GM19238 (cell line): ENCODE data around the gene AGBL4.
"Not testable (repeated sequence)": the region's sequence is repeated elsewhere in the genome, so short reads cannot be mapped to it uniquely, and the experiment has no call there.

Source experiments
- DNase-seq: peaks from one replicate; pipeline ENCODE4 v3.0.0; 2011; ENCODE audit warnings: low spot score; ENCODE audit not compliant: insufficient read length

Gene AGBL4

DNA sequence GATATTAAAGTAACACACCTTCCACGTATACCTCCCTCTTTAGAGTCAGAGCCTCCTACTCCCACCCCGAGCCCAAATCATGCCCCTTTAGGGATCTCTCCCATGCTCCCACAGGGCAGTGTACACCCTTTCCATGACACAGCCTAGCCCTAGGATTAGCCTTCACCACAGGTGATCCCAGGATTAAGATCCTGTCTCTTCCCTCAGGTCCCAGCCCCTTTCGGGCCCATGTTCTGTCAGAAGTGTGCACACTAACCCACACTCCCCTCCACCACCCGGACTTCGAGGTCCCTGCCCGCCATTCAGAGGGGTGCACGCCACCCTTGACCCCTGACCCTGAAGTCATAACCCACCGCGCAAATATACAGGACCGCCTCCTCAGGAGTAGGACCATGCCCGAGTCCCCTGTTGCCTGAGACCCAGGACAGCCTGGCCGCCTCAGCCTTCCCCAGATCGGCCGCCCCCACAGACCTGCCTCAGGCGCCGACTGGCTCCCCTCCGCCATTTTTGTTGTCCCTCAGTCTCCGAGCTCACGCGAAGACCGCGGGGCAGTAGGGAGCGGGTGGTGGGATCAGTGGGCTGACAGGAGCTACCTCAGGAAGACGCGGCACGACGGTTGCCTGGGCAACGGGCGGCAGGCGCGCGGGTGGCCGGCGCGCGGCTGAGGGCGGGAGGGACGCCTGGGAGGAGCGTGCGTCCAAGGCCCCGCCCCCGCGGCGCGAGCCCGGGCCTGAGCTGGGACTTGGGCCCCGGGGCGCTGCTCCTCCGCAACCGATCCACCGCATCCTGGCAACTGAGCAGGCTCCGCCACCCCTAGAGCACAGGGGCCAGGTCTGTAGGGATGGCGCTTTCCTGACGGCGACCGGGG is at the start of gene AGBL4:
AGBL4 (minus strand) TSS at position 663 of the 868 bp plus-strand sequence.
- DNase-seq: no peak

DNA sequence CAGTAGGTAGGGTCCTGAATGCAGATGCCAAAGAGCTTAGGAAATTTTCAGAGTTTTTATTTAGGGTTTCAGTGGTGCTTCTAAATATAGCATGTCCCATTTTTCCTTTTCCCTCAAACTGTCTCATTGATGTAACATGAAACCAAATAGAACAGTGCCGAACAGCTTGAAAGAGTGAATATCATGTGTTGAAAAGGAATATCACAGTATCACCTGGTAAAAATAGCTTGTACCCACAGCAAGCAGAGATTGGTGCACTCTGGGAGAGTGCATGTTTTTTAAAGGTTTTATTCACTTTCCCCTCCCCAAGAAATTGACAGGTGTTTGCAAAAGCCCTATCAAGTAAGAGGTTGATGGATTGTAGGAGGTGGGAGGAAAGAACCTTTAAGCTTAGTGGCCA is 43.1 kb upstream of the AGBL4 start:
- no peak for DNase-seq

DNA sequence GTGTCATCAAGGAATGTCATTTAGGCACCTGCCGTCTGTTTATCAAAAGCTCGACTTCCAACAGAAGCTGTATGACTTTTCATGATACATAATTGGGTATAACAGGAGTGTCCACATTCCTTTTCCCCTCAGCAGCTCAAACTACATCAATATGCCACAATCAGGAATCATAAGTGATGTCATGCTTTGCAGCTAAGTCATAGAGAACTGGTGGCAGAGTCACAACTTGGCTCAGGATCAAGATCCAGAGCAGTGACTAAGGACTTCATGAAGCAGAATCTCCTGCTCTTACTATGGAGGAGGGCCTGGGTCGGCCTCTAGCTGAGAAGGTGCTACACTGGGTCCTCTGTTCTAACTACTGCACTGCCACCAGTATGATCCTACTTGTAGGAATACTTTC is 36.5 kb upstream of the AGBL4 start:
- DNase-seq: no peak

DNA sequence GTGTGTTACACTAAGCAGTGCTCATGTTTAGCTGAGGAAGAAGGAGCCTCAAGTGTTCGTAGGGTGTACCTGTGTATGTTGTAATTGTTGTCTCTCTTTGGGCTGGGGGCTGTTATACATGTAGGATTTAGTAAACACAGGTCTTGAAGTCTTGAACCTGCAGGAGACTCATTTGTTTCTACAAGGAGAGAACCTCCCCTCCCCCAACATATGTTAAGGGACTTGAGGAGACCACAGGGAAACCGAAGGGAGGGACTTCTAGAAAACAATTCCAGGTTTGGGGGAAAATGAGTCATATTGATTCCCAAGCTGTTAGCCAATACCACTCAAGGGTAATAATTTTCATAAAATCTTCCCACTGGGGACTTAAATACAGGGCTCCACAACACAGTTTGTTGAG is 25.0 kb upstream of the AGBL4 start:
- DNase-seq: no peak

DNA sequence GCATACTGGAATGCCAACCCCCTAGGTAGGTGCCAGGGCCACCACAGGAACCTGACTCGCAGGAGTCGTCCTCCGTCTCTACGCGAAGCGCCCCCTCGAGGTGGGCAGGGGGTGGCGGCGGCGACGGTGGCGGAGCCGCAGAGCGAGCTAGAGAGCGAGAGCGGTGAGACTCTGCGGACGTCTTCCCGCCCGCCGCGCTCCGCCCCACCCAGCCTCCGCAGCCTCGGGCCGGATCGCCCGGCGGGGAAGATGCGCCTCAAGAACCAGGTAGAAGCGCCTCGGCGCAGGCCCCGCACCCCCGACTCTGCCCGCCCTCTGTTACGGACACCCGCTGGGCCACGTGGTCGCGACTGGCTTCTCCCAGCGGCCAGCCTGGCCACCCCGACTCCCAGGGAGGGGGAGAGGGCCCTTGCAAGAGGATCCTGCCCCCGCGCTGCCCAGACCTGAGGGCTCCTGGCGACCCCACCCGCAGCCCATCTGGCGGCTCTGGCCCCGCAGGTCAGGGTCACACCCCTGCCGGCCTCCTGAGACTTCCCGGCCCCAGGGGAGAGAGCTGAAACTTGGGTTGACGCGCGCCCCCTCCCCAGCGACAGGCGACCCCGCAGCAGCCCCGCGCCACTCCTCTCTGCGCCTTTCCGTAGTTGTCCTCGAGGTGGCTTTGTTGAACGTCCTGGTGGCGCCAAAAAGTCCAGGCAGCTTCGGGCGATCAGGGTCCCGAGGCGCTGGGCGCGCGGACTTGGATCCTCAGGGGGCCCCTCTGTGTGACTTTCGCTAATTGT is 24.4 kb upstream of the AGBL4 start:
- no peak for DNase-seq

DNA sequence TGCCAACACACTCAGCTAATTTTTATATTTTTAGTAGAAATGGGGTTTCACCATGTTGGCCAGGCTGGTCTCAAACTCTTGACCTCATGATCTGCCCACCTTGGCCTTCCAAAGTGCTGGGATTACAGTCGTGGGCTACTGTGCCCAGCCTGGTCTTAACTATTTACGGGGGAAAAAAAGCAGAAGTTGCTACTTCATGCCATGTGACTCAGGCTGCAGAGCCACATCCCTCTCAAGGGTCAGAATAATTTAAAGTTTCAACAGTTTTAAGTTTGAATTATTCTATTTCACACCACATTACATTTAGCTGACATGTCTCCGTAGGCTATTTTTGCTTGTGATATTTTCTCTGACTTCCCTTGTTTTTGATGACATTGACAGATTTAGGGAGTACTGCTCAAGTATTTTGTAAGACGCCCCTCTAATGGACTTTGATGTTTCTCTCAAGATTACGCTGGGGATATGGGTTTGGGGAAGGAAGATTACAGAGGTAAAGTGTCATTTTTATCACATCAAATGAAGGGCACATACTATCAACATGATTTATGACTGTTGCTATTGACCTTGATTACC is 14.6 kb upstream of the AGBL4 start:
- DNase-seq: no peak

DNA sequence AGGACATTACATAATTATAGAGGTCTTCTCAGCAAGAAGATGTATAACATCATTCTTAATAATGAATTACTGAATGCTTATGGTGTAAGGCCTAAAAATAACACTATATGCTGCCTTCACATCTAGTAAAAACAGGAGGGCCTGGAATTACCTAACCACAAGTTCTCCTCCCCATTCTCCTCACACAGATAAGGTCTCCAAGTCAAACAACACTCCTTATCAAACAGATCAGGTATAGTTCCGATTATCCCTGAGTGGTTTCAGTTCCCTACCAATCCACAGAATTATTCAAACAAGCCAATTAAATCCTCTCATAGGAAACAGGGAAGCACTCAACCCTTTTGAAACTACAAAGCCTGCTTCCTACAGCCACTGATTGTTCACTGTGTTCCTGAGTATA is 4.0 kb upstream of the AGBL4 start:
- no peak for DNase-seq

DNA sequence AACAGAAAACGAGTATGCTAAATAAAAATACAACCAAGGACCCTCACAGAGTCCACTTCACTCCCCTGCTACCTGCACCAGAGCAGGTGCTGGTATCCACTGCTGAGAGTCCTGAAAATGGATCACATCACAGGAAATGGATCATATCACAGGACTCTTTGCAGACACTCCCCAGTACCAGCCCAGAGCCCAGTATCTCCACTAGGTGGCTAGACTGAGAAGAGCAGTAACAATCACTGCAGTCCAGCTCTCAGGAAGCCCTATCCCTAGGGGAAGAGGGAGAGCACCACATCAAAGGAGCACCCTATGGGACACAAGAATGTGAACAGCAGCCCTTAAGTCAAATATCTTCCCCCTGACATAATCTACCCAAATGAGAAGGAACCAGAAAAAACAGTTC is 28.0 kb downstream of the AGBL4 start:
- DNase-seq: no peak

DNA sequence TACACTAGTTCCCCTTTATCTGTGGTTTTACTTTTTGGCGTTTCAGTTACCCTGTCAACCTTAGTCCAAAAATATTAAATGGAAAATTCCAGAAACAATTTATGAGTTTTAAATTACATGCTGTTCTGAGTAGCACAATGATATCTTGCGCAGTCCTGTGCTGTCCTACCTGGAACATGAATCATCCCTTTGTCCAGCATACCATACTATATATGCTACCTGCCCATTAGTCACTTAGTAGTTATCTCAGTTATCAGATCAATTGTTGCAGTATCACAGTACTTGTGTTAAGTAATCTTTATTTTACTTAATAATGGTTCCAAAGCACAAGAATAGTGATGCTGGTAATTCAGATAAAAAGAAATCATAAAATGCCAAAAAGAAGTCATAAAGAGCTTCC is 52.7 kb downstream of the AGBL4 start:
- DNase-seq: no peak

DNA sequence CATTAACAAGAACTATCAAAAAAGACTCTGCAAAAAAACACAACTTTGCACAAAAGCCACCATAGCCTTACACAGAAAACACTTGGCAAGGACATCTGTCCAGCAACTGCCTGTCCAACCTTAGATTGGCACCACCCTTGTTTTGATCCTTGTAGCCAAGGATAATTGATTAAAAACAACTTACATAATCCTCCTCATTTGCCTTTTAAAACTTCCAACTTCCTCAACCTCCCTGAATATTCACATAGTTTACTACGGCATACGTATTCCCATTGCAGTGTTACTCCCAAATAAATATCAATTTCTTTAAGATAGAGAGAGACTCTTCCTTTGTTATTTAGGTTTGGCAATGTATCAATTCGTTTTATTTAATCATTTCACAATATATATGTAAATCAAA is 72.4 kb downstream of the AGBL4 start:
- no peak for DNase-seq

DNA sequence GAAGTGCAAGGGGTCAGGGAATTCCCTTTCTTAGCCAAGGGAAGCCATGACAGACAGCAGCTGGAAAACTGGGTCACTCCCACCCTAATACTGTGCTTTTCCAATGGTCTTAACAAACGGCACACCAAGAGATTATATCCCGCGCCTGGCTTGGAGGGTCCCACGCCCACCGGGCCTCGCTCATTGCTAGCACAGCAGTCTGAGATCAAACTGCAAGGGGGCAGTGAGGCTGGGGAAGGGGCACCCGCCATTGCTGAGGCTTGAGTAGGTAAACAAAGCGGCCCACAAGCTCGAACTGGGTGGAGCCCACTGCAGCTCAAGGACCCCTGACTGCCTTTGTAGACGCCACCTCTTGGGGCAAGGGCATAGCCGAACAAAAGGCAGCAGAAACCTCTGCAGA is 108.5 kb downstream of the AGBL4 start:
- DNase-seq: not testable (repeated sequence)

DNA sequence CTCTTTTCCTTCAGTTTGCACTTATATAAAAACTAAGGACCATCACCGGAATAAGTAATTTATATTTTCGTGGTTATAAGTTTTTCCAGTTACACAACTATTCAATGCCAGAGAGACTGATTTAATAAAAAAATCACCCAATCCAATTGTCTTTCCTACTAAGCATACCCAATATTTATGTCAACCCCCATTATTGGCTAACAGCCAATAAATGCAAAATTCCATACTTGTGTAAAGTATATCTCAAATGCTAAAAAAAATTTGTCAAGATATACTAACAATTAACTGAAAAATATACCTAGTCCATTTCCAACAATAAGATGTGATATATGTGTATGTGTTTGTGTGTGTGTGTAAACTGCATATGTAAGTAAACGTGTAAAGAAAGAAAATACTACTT is 117.4 kb downstream of the AGBL4 start:
- DNase-seq: no peak

DNA sequence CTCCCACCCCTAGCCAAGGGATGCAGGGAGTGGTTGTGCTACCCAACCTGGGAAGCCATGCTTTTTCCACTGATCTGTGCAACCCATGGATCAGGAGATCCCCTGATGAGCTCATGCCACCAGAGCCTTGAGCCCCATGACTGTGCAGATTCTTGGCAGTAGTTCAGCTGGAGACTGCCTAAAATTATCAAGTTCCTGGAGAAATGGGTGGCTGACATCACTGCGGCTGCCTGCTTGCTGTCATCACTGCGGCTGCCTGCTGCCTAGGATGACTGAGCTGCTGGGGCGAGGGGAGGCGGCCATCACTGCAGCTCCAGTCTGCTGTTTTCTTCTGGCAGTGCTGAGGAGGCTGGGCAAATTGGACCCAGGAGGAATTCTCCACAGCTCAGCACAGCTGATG is 159.2 kb downstream of the AGBL4 start:
- DNase-seq: no peak

DNA sequence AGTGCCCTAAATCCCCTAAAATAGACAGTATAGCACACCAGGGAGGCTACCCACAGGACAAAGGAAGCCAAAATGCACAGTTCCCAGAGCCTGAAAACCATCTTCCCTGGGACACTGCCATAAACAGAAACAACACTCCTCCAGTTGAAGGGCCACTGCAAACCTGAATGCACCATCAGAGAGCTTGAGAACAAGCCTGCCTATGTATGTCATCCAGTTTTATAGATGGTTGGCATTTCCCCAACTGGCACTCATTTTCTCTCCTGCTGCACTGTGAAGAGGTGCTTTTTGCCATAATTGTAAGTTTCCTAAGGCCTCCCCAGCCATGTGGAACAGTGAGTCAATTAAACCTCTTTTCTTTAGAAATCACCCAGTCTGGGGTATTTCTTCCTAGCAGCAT is 169.0 kb downstream of the AGBL4 start:
- DNase-seq: no peak

DNA sequence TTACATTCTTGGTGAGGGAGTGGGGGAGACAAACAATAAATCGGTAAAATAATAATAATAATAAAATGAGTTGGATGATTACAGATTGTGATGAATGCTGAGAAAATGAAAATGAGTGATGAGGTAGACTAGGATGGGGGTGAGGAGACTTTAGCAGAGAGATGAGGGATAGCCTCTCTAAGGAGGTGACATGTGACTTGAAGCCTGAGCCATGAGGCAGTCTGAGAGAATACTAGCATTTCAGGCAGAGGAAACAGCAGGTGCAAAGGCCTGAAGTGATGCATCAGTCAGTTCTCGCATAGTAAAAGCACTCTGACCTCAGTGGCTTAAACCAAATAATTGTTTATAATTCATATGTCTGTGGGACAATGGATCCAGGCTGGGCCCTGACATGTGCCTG is 181.2 kb downstream of the AGBL4 start:
- no peak for DNase-seq

DNA sequence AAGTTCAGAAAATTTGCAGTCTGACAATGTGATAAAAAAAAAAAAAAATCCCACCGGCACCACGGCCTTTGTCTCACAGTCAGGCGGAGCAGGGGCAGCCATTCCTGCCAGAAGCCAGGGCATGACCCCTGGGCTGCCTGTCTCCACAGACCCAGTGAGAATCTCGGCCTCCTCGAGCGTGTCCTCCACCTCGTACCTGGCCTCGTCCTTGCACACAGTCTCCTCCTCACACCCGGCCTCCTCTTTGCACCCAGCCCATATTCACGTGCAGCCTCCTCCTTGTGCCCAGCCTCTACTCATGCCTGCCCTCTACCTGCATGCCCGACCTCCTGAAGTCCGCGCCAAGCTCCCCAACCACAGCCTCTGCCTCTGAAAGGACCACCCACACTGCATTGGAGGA is 182.0 kb downstream of the AGBL4 start:
- no peak for DNase-seq

DNA sequence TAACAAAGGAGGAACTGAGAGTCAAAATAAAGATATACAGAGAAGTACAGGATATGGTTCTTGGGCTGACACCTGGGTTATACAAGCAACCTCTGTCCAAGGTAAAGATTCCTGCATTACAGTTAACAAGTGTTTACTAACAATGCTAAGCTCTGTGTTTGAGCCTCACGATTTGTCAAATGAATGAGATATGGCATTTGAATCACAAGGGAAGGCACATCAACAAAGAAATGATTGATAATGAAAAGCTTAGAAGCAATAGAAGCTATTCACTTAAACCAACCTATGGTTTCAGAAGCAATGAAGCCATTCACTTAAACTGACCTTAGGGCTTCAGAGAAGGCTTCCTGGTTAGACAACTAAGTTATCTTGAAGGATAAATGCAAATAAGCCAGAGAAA is 199.5 kb downstream of the AGBL4 start:
- no peak for DNase-seq

DNA sequence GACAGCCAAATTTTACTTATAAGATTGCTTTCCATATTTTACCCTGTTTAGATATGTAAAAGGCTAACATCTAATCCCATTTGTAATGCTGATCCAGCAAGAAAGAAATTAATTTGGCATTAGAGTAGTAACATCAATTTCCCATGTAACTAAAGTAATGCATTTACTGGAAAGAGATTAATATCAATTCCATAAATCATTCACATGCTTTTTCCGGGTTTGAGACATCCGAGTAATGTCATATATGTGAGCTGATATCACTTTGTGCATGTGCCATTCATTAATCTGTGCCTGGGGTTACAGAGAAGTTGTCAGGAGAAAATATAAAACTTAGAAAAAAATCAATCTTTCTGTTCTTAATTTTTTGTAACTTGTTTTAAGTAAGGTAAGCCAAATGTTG is 206.1 kb downstream of the AGBL4 start:
- no peak for DNase-seq

DNA sequence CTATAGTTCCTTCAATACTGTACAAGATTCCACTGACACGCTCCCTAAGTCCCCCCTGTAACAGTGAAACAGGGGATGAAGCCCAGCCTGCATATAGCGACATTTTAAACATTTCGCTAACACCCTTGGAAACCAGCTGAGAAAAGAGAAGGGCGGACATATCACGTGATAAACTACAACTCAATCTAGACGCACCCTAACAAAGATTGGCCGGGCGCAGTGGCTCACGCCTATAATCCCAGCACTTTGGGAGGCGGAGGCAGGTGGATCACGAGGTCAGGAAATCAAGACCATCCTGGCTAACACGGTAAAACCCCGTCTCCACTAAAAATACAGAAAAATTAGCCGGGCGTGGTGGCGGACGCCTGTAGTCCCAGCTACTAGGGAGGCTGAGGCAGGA is 236.7 kb downstream of the AGBL4 start:
- not testable (repeated sequence) for DNase-seq

DNA sequence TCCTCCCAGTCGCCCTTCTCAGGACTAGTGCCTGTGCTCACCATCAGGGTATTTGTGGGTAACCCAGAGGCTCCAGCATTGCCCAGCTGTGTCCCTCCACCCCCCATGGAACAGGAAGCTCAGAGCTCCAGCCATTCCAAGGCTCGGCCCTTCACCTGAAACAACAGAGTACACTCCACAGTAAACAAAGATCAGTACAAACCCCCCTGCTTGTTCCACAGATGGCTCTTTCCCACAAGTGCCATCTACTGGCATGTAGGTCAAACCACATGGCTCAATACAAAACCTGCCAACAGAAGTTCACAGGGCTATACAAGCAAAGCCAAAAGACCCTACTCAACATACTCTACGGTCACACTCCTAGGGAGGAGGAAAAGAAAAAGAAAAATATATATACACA is 258.7 kb downstream of the AGBL4 start:
- DNase-seq: no peak

DNA sequence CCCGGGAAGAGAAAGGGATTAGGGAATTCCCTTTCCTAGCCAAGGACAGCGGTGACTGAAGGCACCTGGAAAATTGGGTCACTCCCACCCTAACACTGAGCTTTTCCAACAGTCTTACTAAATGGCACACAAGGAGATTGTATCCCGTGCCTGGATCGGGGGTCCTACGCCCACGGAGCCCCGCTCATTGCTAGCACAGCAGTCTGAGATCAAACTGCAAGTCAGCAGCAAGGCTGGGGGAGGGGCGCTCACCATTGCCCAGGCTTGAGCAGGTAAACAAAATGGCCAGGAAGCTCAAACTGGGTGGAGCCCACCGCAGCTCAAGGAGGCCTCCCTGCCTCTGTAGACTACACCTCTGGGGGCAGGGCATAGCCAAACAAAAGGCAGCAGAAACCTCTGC is 285.6 kb downstream of the AGBL4 start:
- DNase-seq: not testable (repeated sequence)

DNA sequence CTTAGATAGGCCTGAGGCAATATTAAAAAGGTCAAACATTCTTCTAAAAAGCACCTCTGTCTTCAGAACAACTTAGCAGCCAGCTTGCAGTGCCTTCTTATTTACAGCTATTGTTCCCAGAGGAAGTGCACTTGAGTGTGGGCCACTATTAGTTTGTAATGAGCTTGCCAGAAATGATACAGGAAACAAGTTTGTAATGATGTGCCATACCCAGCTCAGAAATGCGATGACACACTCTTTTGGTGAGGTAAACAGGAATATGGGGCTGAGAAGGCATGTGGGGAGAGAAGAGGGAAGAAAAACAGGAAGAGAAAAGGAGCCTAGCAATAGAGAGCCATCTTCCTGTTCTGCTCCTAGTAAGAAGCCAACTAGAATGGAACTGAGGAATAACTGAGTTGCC is 295.4 kb downstream of the AGBL4 start:
- no peak for DNase-seq
